Neural crest cell (in vitro differentiated cells): ENCODE results near the gene NT5DC1. TPM values are rescaled to one million over a fixed set of nuclear protein-coding genes. Genes with fewer than 3 reads are reported as not detected.

Experiments used
- DNase-seq: peaks from one replicate; pipeline ENCODE4 v3.0.0; 2021; ENCODE audit warnings: low read depth, mixed read lengths, low spot score
- H3K27ac Mint-ChIP-seq: one replicate; pipeline ENCODE4 v1.8.0; 2021; ENCODE audit warnings: mild to moderate bottlenecking, mixed read lengths; ENCODE audit not compliant: unreplicated experiment
- H3K27me3 Mint-ChIP-seq: 2 replicates; pipeline ENCODE4 v1.8.0; 2021; ENCODE audit warnings: low read depth, mild to moderate bottlenecking, mixed read lengths
- H3K36me3 Mint-ChIP-seq: 2 replicates; pipeline ENCODE4 v1.8.0; 2021; ENCODE audit warnings: low read depth, mild to moderate bottlenecking, mixed read lengths
- H3K4me1 Mint-ChIP-seq: 2 replicates; pipeline ENCODE4 v1.8.0; 2021; ENCODE audit warnings: mixed read lengths
- H3K4me3 Mint-ChIP-seq: one replicate; pipeline ENCODE4 v1.8.0; 2021; ENCODE audit warnings: mild to moderate bottlenecking, mixed read lengths
- H3K9me3 Mint-ChIP-seq: 2 replicates; pipeline ENCODE4 v1.8.0; 2021; ENCODE audit warnings: mixed read lengths
- CTCF ChIP-seq: fragments of 200-600 bp; sonication (generic); conservative IDR thresholded peaks from 2 replicates; pipeline ENCODE4 v1.5.0; 2021; ENCODE audit warnings: antibody characterized with exemption, mild to moderate bottlenecking
- total RNA-seq: library from RNA; stranded (reverse); gene quantifications from 2 replicates; pipeline ENCODE4 v1.2.1, GENCODE V29; 2021

NT5DC1 gene
- total RNA-seq, 1 donor from 2014 or later, result 33.2 TPM

DNA sequence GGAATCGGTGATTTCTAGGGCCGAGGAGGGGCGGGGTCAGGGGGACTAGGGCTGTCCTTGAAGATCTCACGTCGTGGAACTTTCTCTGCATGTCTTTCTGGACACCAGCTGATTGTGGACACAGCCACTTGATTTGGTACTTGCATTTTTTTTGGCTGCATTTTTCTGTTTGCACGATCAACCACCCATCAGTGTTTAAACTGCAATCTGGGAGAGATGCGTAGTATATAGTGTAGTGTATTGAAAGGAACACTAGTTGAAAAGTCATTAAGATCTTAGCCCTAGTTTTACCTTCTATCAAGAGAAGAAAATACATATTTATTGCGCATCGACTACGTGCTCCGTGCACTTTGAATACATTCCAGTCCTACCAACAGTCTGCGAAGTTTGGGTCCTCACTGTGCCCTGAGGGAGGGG is 657 bp downstream of the NT5DC1 start:
- Mint-ChIP-seq H3K9me3 (peaks cover 2% of the 10 kb centered on the region), H3K4me1 (peaks cover 24% of the 10 kb centered on the region), H3K27me3 (no peaks in the 10 kb centered on the region), H3K27ac (peak overlapping the region; percentile 92), H3K4me3 (peak overlapping the region; percentile 92), H3K36me3 (no peaks in the 10 kb centered on the region)
- no peak for DNase-seq
- TF ChIP-seq CTCF, result no peak

- Mint-ChIP-seq H3K27me3 (no peaks in the 10 kb centered on the region), H3K9me3 (peaks cover under 1% of the 10 kb centered on the region), H3K36me3 (no peaks in the 10 kb centered on the region), H3K4me1 (peaks cover 24% of the 10 kb centered on the region), H3K4me3 (peak overlapping the region; percentile 92), H3K27ac (no peak overlapping the region)
- no peak for DNase-seq
- no peak for TF ChIP-seq CTCF
Observed at GRCh38 chr6:116101790-116102189, 1.1 kb downstream of the NT5DC1 start.

DNA sequence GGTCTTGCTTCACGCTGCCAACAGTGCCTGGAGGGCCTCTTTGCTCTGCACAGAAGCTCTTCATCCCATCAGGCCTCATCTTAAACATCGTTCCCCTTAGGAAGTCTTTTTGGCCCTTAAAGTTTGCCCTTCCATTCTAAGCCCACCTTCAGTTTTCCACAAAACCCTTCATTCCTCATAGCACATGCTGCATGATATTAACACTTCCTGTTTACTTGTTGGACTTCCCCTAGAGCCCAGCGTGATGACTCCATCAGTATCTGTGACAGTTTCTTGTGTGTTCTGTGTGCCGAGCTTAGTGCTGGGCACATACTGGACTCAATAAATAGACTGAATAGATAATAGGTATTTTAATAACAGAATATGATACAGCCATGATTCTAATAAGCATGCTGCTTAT is 2.2 kb downstream of the NT5DC1 start:
- H3K9me3 Mint-ChIP-seq, result no peaks in the 10 kb centered on the region
- H3K27me3 Mint-ChIP-seq, result no peaks in the 10 kb centered on the region
- peaks cover 24% of the 10 kb centered on the region for H3K4me1 Mint-ChIP-seq
- DNase-seq, result no peak
- no peaks in the 10 kb centered on the region for H3K36me3 Mint-ChIP-seq
- TF ChIP-seq CTCF, result no peak
- peak overlapping the region; percentile 28 for H3K27ac Mint-ChIP-seq
- peak overlapping the region; percentile 74 for H3K4me3 Mint-ChIP-seq

DNA sequence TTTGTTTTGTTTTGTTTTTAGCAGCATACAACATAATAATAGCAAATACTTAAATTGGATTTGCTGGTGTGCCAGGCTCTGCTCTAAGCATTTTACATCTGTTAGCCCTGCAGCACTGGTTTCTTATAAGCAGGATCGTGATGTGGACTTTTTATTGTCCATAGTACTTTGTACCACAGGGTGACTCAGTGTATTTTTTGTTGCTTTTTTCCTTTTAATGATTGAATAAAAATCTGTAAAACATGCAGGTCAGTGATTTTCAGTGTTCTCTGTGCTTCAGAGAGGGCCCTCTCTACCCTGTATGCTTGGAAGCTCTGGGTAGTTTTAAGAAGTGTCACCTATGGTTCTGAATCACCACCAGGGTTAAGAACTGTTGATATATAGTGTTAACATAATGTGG is 4.0 kb downstream of the NT5DC1 start:
- no peak overlapping the region for H3K27ac Mint-ChIP-seq
- no peak for TF ChIP-seq CTCF
- H3K36me3 Mint-ChIP-seq, result no peaks in the 10 kb centered on the region
- no peak for DNase-seq
- peaks cover 24% of the 10 kb centered on the region for H3K4me1 Mint-ChIP-seq
- peak overlapping the region; percentile 8 for H3K4me3 Mint-ChIP-seq
- no peaks in the 10 kb centered on the region for H3K9me3 Mint-ChIP-seq
- H3K27me3 Mint-ChIP-seq, result no peaks in the 10 kb centered on the region

- H3K36me3 Mint-ChIP-seq, result no peaks in the 10 kb centered on the region
- H3K4me3 Mint-ChIP-seq, result no peak overlapping the region
- no peaks in the 10 kb centered on the region for H3K27me3 Mint-ChIP-seq
- no peak for DNase-seq
- no peak overlapping the region for H3K27ac Mint-ChIP-seq
- H3K4me1 Mint-ChIP-seq, result peaks cover 21% of the 10 kb centered on the region
- no peak for TF ChIP-seq CTCF
- H3K9me3 Mint-ChIP-seq, result no peaks in the 10 kb centered on the region
Observed at GRCh38 chr6:116105247-116105646, 4.6 kb downstream of the NT5DC1 start.

GRCh38 chr6:116106146-116106545 is 5.5 kb downstream of the NT5DC1 start:
- DNase-seq, result no peak
- Mint-ChIP-seq H3K36me3 (no peaks in the 10 kb centered on the region), H3K9me3 (no peaks in the 10 kb centered on the region), H3K4me1 (peaks cover 18% of the 10 kb centered on the region), H3K27me3 (no peaks in the 10 kb centered on the region), H3K4me3 (no peak overlapping the region), H3K27ac (no peak overlapping the region)
- TF ChIP-seq CTCF, result no peak
